ENCODE data around the gene DNAH17.
"Not testable (repeated sequence)": the region's sequence is repeated elsewhere in the genome, so short reads cannot be mapped to it uniquely, and the experiment has no call there.

DNAH17 gene

GRCh38 chr17:78476149-78476548, 101.0 kb downstream of the DNAH17 start:
- DNase-seq (ENCODE audit: low spot score), result no peak

- no peak for DNase-seq (ENCODE audit: low spot score)
Observed at GRCh38 chr17:78475211-78475610, 102.0 kb downstream of the DNAH17 start.

GRCh38 chr17:78474614-78475146, 102.5 kb downstream of the DNAH17 start:
- DNase-seq (ENCODE audit: low spot score), result no peak

DNA sequence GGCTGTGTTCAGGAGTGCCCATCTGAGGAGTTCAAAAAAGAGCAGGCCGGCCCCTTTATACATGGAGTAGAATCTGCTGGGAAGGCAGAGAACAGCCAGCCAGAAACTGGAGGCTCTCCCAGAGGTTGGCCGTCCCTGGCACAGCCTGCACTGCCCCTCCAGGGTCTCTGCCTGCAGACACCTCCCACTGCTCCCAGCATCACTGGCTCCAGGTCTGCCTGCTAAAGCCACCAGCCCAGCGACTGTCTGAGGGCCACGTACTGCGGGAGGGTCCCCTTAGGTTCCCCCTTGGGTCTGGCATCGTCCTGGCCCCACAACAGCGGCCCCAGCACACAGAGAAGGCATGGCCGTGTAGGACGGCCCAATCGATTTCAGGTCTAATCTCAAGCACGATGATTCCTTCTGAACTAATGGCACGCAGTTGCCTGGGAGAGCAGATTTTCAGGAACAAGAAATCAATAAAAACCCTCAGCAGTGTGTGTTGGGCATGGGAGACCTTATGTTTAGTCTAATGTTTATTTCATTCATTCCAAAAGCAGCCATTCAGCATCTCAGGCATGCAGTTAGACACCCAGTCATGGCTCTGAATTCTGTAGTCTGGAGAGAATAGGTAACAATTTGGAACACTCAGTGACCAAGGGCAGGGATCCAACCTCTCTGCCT, 103.1 kb downstream of the DNAH17 start:
- no peak for DNase-seq (ENCODE audit: low spot score)

- no peak for DNase-seq (ENCODE audit: low spot score)
Observed at GRCh38 chr17:78472035-78472905, 104.9 kb downstream of the DNAH17 start.

DNA sequence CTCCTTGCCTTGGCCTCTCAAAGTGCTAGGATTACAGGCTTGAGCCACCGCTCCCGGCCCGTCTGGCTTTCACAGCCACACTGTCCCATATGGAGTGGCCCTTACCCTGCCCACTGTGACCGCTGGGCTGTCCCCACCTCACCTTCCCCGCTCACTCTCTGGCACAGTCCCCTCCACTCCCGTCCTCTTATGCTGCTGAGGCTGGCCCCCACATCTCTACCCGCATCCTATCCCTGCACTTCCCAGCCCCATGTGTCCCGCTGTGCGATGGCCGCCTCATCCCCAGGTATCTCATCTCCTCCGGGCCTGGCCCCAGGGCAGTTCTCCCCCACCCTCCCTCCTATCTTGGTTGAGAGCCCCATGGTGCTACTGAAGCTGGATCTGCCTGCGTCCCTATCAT, 105.6 kb downstream of the DNAH17 start:
- no peak for DNase-seq (ENCODE audit: low spot score)

GRCh38 chr17:78469443-78469842, 107.8 kb downstream of the DNAH17 start:
- DNase-seq (ENCODE audit: low spot score), result no peak

DNA sequence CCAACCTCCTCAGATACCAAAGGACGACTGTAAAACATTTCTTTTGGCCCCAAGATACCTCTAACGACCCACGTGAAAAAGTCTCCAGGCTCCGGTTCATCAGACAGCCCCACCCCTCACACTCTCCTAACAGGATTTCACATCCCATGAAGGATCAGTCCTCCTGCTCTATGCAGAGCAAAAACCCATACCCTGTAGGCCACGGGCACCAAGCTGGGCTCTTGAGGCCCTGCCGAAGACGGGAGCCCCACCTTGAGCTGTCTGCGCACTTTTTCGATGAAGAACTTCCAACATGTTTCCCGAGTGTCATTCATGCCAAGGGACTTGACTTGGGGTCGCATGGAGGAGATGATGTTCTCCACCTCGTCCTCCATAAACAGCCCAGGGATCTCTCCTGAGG, 108.8 kb downstream of the DNAH17 start:
- no peak for DNase-seq (ENCODE audit: low spot score)

- no peak for DNase-seq (ENCODE audit: low spot score)
Observed at GRCh38 chr17:78466786-78467715, 110.1 kb downstream of the DNAH17 start.

GRCh38 chr17:78466109-78466785, 110.9 kb downstream of the DNAH17 start:
- not testable (repeated sequence) for DNase-seq (ENCODE audit: low spot score)

DNA sequence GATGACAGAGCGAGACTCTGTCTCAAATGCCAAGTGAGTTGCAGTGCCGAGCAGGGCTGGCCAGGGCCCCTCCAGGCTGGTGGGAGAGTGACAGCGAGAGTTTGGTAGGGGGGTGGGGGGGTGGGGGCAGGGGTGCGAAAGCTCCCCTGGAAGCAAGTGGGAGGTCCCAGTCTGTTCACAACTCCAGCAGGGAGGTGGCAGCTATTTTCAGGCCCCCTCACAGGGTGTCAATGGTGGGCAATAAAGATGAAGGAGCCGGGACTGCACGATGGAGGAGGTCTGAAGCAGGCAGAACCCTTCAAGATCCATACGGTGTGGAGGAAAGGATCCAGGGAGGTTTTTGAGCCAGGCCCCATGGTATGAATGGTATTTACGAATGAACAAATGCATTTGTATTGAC, 115.0 kb downstream of the DNAH17 start:
- no peak for DNase-seq (ENCODE audit: low spot score)

GRCh38 chr17:78461799-78462053, 115.5 kb downstream of the DNAH17 start:
- no peak for DNase-seq (ENCODE audit: low spot score)

DNA sequence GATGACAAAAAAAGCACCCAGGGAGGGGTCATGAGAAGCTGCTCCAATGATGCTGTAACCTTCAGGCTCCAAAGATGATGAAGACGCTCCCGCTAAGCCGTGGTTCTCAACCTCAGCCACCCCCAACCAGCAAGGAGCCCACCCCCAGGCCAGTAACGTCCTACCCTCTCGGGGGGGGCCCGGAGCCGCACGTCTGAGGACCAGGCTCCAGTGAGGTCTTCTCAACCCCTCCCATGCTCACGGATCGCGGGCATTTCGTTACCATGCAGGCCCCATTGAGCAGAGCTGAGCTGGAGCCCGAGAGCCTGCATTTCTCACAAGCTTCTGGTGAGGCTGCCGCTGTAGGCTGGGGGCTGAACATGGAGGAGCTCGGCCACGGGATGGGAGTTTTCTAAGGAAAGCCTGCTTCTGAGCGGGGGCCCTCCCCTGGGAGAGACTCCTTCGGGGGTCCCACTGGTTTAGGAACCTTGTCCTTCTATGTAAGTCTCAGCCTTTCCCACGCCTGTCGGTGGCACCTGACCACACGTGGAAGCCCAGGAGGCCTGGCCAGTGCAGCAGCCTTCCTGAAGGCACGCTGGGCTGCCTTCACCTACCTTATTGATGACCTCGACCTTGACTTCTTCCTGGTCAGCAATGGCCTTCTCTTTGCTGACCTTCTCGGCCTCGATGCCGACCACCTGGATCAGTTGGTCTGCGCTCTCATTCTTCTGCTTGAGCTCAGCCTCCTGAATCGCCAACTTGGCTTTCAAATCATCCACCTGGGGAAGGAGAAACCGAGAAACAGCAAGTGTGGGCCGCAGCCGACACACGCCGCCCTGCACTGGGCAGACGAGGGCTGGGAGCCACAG, 116.0 kb downstream of the DNAH17 start:
- DNase-seq (ENCODE audit: low spot score), result no peak

DNA sequence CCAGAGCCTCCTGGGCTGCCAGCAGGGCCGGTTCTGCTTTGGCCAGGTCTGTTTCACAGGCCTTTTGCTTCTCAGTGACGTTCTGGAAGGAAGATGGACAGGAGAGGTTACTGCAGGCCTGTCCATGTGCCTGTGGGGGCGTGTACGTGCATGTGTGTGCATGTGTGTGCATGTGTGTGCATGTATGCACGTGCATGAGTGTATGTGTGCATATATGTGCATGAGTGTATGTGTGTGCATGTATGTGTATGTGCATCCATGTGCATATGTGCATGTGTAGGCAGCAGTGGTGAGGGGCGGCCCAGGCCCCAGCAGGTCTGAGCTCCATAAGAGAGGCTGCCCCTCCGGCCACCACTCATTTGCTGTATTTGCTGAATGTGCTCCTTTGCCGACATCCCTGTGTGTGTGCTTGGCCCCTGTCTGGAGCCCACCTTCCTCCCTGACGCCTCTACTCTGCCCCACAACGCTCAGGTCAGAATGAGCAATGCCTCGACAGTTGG, 117.0 kb downstream of the DNAH17 start:
- DNase-seq (ENCODE audit: low spot score), result no peak

DNA sequence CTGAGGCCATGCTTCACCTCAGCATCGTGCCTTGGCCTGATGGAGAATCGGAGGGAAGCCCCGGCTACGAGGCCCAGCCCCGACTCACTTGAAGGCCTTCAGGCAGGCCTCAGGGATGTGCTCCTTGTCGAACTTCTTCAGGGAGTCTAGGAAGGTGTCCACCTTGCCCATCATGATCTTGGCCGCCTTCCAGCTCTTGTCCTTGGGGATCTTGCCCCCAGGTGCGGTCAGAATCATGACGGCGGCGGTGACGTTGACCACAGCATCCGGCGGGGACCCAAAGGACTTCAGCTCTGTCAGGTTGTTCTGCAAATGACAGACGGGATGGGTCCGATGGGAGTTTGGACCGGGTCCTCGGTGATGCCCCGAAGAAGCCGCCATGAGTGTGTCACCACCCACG, 117.5 kb downstream of the DNAH17 start:
- no peak for DNase-seq (ENCODE audit: low spot score)

DNA sequence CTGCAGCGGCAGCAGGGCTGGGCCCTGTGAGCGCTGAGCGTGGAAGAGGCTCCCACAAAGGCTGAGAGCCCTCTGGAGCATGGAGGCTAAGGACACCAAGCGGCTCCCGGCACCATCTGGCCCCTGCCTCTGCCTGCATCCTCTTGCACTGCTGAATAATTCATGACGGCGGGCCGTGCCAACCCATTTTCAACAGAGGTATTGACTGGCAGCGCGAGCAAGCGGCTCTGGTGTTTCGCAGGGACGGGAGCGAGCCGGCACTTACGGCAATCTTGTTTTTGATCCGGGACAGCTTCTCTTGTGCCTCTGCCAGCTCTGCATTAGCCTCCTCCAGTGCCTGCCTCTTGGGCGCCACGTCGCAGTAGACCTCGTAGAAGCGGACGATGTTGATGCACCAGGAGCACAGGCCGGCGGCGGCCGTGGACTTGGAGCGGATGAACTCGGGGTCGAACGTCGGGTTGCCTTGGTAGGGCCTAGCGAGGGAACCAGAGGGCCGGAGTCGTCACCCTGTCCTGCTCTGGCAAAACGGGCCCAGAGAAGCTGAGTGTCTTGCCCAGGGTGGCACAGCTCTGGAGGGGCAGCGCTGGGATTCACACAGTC, 118.4 kb downstream of the DNAH17 start:
- DNase-seq (ENCODE audit: low spot score), result no peak

DNA sequence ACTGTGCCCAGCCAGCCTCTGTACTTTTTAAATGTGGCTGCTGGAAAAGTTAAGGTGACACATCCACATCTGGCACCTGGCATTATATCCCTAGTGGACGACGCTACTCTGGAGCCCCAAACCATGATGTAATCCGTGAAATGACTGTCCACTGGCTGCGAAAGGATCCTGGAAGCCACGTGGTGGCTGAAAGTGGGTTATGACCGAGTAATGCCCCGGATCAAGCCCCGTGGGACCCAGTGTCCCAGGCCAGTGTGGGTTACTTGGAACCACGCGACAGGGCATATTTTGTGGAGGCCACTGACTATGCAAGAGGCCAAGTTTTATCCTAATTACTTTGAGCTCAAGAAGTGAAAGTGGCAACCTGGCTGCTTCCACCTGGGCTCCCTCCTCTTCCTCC, 119.1 kb downstream of the DNAH17 start:
- DNase-seq (ENCODE audit: low spot score), result no peak

DNA sequence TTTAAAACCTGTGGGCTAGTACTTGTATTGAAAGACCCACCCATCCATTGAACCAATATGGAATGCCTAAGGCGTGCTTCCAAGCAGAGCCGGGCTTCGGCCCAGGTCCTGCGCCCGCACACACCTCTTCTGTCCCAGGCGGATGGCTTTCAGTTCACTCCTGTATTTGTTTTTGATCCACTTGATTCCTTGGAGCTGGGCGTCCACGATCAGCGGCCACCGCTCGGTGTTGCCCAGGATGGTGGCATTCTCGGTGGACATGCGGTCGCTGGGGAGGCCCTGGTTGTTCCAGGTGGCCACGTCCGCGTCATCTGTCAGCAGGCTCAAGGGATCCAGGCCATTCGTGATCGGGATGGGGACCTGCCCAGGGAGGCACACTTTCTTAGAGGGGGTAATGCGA, 122.8 kb downstream of the DNAH17 start:
- no peak for DNase-seq (ENCODE audit: low spot score)

GRCh38 chr17:78451753-78452152, 125.4 kb downstream of the DNAH17 start:
- no peak for DNase-seq (ENCODE audit: low spot score)

GRCh38 chr17:78450696-78451345, 126.4 kb downstream of the DNAH17 start:
- no peak for DNase-seq (ENCODE audit: low spot score)
